CD4-positive, alpha-beta T cell treated with Interleukin-6 at 100 ng/mL for 8 hours (primary cell): ENCODE measurements around the gene C18orf63.
A peak's percentile ranks its signal among the peaks of the same experiment; 100 is the strongest.

Source experiments
- DNase-seq: peaks from one replicate; pipeline ENCODE4 v3.0.0-alpha.2; 2020; ENCODE audit warnings: mixed read lengths, low spot score

Gene C18orf63

GRCh38 chr18:74328206-74328605, 12.6 kb downstream of the C18orf63 start:
- DNase-seq: no peak

GRCh38 chr18:74329688-74330205, 14.1 kb downstream of the C18orf63 start:
- no peak for DNase-seq

- DNase-seq: no peak
Observed at GRCh38 chr18:74331404-74331803, 15.8 kb downstream of the C18orf63 start.

GRCh38 chr18:74333091-74333490, 17.5 kb downstream of the C18orf63 start:
- DNase-seq: no peak

GRCh38 chr18:74334242-74334893, 18.7 kb downstream of the C18orf63 start:
- no peak for DNase-seq

- DNase-seq: no peak
Observed at GRCh38 chr18:74336656-74337055, 21.0 kb downstream of the C18orf63 start.

- DNase-seq: no peak
Observed at GRCh38 chr18:74337155-74337911, 21.7 kb downstream of the C18orf63 start.

- DNase-seq: no peak
Observed at GRCh38 chr18:74337912-74338309, 22.3 kb downstream of the C18orf63 start.

- DNase-seq: peak; percentile 32
Observed at GRCh38 chr18:74342416-74343043, 26.9 kb downstream of the C18orf63 start.

GRCh38 chr18:74346206-74346605, 30.6 kb downstream of the C18orf63 start:
- no peak for DNase-seq

GRCh38 chr18:74348581-74348980, 32.9 kb downstream of the C18orf63 start:
- DNase-seq: no peak

- no peak for DNase-seq
Observed at GRCh38 chr18:74351354-74351753, 35.7 kb downstream of the C18orf63 start.

- peak; percentile 65 for DNase-seq
Observed at GRCh38 chr18:74353169-74353775, 37.6 kb downstream of the C18orf63 start.

- no peak for DNase-seq
Observed at GRCh38 chr18:74356959-74357358, 41.3 kb downstream of the C18orf63 start.

- no peak for DNase-seq
Observed at GRCh38 chr18:74360852-74361655, 45.4 kb downstream of the C18orf63 start.

GRCh38 chr18:74367905-74368304, 52.3 kb downstream of the C18orf63 start:
- DNase-seq: no peak

GRCh38 chr18:74368901-74369705, 53.5 kb downstream of the C18orf63 start:
- DNase-seq: no peak

- no peak for DNase-seq
Observed at GRCh38 chr18:74370115-74370514, 54.5 kb downstream of the C18orf63 start.

- peak; percentile 81 for DNase-seq
Observed at GRCh38 chr18:74373428-74373827, 57.8 kb downstream of the C18orf63 start.

- DNase-seq: no peak
Observed at GRCh38 chr18:74375999-74376398, 60.4 kb downstream of the C18orf63 start.

- no peak for DNase-seq
Observed at GRCh38 chr18:74376523-74376922, 60.9 kb downstream of the C18orf63 start.
